AG09309 (cell line): ENCODE measurements around the gene AK4.

Experiments
- DNase-seq: peaks from one replicate; pipeline ENCODE4 v3.0.0-alpha.2; 2010; ENCODE audit warnings: low read depth
- H3K4me3 ChIP-seq: 2 replicates; pipeline ENCODE4 v1.5.1; 2011; ENCODE audit warnings: mild to moderate bottlenecking, low read depth, low read length, moderate library complexity; ENCODE audit not compliant: control insufficient read depth
- TF ChIP-seq, protein P1 (sequence below): IDR thresholded peaks from 2 replicates; pipeline ENCODE4 v1.5.1; 2011; ENCODE audit warnings: mild to moderate bottlenecking, low read depth, low read length, inconsistent platforms; ENCODE audit not compliant: insufficient read depth, control insufficient read depth; ENCODE audit errors: missing control alignments

Gene AK4

DNA sequence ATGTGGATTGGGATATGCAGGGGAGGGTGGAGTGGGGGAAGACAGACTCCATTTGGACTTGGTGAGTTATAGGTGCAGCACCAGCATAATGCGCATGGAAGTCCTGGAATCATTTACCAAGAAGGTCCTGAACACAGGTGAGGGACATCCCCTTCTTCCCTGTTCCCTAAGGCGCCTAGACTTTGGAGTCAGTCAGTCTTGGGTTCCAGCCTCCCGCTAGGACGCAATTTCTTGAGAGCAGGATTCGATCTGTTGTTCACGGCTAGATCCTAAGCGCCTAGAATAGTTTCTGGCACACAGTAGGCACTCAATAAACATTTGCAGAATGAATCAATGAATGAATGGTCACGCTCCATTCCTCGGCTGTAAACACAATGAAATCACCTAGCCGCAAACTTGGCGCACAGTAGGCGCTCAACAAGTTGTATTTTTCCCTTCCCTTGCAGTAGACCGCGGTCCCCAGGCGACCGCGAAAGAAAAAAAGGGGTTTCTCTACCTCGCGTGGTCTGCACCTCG, 1.0 kb upstream of the AK4 start:
- TF ChIP-seq, protein P1, sequence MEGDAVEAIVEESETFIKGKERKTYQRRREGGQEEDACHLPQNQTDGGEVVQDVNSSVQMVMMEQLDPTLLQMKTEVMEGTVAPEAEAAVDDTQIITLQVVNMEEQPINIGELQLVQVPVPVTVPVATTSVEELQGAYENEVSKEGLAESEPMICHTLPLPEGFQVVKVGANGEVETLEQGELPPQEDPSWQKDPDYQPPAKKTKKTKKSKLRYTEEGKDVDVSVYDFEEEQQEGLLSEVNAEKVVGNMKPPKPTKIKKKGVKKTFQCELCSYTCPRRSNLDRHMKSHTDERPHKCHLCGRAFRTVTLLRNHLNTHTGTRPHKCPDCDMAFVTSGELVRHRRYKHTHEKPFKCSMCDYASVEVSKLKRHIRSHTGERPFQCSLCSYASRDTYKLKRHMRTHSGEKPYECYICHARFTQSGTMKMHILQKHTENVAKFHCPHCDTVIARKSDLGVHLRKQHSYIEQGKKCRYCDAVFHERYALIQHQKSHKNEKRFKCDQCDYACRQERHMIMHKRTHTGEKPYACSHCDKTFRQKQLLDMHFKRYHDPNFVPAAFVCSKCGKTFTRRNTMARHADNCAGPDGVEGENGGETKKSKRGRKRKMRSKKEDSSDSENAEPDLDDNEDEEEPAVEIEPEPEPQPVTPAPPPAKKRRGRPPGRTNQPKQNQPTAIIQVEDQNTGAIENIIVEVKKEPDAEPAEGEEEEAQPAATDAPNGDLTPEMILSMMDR = no peak
- H3K4me3 ChIP-seq = peak overlapping the region; percentile 76
- DNase-seq = no peak

DNA sequence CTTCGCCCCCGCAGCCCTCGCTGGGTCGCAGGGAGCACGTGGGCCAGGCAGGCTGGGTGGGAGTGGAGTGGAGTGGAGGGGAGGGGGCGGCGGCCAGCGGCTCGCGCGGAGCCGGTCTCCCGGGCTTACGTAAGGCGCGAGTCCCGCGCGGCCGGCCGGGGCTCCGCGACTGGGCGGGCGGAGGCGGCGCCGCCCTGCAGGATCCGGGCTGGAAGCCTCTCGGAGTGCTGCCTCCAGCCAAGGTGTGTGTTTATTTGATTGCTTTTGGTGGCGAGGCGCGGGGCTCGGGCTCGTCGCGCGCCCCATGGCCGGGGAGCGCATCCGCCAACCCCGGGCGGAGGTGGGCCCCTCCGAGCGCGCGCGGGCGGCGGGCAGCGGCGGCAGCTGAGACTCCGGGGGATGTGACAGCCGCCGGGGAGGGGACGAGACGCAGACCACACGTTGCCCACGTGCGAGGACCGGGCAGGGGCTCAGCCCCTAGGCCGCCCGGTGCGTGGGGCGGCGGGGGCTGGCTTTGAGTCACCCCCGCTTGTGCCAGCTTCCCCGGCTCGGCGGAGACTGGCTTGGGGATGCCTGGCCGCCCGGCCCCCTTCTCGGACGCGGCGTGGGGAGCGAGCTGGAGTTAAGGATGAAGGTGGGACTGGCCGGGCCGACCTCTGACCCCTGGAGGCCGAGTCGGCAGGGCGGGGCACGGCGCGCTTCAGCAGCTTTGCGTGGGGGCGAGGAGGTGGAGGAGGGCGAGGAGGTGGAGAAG, 402 bp upstream of the AK4 start:
- peak overlapping the region; percentile 76 for H3K4me3 ChIP-seq
- TF ChIP-seq, protein P1 = no peak
- no peak for DNase-seq

DNA sequence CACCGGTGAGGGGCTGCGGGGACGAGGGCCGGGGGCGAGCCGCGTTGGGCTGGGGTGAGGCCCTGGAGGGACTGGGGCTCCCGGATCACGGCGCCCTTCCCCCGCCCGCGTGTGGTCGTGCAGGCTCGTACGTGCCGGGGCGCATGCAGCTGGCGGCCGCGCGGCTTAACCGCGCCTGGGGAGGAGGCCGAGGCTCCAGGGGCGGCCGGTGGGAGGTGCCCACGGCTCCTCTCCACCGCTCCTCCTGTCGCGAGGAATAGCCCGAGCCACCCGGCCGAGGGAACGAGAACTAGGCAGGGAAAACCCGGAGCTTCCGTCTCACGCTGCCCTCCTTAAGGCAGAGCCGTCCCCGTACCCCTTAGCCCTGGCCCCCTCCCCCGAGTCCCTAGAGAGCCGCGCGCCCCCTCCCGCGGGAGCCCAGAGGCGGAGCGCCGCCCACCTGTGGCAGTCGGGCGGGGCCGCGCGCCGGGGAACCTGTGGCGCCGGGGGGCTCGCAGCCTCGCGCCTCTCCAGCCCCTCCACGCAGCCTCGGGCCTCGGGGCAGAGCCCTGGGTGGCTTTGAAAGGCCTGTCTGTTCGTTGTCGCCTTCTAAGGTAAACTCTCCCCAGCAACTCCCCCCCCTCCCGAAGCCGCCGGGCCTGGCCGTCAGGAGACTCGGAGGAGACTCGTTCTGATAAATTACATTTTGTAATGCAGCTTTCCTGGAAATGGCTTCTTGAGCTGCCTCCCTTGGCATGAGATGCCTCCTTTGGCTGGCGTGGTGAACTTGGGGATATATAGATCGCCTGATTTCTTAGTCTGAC, 746 bp downstream of the AK4 start:
- TF ChIP-seq, protein P1 = no peak
- DNase-seq = no peak
- H3K4me3 ChIP-seq = peak overlapping the region; percentile 76

DNA sequence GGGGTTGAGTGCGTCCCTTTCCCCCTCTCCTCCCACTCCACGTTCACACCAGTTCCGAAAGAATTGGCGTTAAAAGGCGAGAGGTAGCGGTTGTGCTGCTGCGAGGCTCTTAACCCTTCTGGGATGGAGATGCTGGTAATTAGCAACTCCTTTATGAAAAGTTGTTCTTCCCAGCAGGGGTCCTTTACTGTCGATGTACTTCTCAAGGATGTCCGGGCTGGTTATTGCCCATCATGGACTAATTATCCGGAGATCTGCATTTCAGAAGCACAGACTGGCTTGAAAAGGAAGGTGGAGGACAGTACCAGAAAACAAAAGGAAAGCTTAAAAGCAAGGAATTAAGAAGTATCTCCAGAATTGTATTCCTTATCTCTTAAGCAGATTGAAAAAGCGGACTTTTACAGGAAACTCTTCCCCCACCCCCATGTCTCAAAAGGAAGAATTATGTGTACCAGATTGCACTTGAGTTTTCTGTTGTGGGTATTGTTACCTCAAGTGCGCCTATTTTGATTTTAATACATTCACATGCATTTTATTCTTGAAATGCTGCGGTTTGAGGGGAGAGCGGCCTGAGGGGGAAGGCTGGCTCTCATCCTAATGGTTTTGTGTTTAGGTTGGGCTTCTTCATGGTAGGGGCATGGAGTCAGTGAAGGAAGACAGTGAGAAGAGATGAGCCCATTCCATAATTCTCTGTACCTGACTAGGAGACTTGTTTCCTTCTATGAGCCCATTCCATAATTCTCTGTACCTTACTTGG, 1.5 kb downstream of the AK4 start:
- TF ChIP-seq, protein P1 = no peak
- DNase-seq = no peak
- H3K4me3 ChIP-seq = peak overlapping the region; percentile 76

DNA sequence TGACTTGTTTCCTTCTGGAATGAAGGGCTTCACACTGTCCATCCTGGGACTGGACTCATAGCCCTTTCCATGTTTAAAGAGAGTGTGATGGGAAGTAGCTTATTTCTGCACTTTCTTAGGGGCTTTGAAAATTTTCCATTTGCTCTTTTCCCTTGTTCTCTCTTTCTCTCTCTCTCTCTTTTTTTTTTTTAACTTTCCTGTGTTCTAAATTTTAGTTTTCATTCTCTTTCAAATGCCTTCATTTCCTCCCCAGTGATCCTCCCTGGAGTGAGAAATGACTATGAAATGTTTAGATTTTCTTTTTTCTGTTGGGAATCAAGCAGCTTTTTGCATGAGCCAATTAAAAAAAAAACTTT, 2.1 kb downstream of the AK4 start:
- no peak for DNase-seq
- no peak overlapping the region for H3K4me3 ChIP-seq
- TF ChIP-seq, protein P1 = no peak

DNA sequence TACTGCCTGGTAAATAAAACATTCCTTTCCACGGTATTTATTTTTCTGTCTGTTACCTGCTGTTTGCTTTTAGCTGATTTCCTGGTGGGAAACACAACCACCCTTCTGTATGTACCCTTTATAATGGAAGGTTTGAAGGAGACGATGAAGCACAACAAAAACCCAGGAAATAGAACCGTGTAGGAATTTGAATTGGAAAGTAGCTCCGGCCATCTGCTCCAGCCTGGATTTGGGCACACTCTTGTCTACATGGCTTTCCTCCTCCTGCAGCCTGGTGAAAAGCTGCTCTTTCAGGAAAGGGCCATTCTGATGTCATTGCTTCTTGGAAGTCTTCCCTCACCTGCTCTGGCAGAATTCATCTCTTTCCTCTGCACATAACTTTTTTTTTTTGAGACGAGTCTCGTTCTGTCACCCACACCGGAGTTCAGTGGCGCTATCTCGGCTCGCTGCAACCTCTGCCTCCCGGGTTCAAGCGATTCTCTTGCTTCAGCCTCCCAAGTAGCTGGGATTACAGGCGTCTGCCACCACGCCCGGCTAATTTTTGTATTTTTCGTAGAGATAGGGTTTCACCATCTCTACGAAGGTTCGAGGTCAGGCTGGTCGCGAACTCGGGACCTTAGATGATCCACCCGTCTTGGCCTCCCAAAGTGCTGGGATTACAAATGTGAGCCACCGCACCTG, 2.7 kb downstream of the AK4 start:
- TF ChIP-seq, protein P1 = no peak
- H3K4me3 ChIP-seq = no peak overlapping the region
- no peak for DNase-seq
